ENCODE data around the gene GFRA4. TPM values are rescaled to one million over a fixed set of nuclear protein-coding genes. Genes with fewer than 3 reads are reported as not detected.

The GFRA4 gene
- total and polyA plus RNA-seq, 2 experiments from 2014 or later = not detected

DNA sequence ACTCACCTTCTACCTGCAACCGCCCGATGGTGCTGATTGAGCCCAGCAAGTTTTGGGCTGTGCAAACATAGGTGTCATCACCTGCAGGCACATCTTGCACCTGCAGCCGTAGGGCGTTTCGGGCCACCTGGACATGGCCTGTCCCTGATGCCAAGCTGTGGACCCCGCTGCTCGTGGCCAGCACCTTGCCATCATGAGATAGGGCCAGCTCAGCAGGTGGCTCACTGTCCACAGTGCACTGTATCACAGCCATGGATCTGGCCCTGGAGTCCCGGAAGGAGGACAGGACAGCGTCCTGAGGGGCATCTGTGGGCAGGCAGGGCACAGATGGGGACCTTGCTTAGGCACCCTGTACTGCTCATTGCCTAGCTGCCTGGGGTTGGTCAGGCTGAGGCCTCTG lies 28.7 kb upstream of the GFRA4 start:
- H3K9me3 ChIP-seq (ENCODE audit: low read depth) = peaks cover 4% of the 10 kb centered on the region
- H3K27me3 ChIP-seq = no peaks in the 10 kb centered on the region
- H3K4me1 ChIP-seq (ENCODE audit: low read depth) = no peaks in the 10 kb centered on the region
- DNase-seq (ENCODE audit: low read depth in 1 of 2, low spot score in 1 of 2) = no peak
- H3K36me3 ChIP-seq = no peaks in the 10 kb centered on the region
- no peak overlapping the region for H3K4me3 ChIP-seq
- TF ChIP-seq, protein P1, sequence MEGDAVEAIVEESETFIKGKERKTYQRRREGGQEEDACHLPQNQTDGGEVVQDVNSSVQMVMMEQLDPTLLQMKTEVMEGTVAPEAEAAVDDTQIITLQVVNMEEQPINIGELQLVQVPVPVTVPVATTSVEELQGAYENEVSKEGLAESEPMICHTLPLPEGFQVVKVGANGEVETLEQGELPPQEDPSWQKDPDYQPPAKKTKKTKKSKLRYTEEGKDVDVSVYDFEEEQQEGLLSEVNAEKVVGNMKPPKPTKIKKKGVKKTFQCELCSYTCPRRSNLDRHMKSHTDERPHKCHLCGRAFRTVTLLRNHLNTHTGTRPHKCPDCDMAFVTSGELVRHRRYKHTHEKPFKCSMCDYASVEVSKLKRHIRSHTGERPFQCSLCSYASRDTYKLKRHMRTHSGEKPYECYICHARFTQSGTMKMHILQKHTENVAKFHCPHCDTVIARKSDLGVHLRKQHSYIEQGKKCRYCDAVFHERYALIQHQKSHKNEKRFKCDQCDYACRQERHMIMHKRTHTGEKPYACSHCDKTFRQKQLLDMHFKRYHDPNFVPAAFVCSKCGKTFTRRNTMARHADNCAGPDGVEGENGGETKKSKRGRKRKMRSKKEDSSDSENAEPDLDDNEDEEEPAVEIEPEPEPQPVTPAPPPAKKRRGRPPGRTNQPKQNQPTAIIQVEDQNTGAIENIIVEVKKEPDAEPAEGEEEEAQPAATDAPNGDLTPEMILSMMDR (IDR thresholded peaks at IDR 0.05; ENCODE audit: low read depth, low read length) = no peak
- no peak overlapping the region for H3K27ac ChIP-seq

DNA sequence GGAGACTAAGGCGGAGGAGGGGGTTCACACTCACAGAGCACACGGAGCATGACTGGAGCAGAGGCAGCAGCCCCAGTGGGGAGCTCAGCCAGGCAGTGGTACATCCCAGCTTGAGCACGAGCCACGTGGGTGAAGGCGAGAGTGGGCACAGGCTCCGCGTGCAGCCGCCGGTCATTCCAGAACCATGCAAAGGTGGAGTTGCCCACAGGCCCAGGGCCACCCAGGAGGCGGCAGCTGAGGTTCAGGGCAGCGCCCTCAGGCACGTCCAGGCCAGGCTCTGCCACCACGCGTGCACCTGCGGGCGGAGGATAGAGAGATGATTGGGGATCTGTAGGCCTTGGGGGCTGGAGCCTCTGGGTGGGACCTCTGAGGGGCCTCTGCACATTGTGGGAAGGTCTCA lies 28.1 kb upstream of the GFRA4 start:
- Histone ChIP-seq H3K27ac (no peak overlapping the region), H3K27me3 (peaks cover 3% of the 10 kb centered on the region), H3K36me3 (no peaks in the 10 kb centered on the region), H3K4me1 (ENCODE audit: low read depth) (no peaks in the 10 kb centered on the region), H3K4me3 (no peak overlapping the region), H3K9me3 (ENCODE audit: low read depth) (peaks cover 2% of the 10 kb centered on the region)
- no peak for DNase-seq (ENCODE audit: low read depth in 1 of 2, low spot score in 1 of 2)
- TF ChIP-seq, protein P1 (IDR thresholded peaks at IDR 0.05; ENCODE audit: low read depth, low read length) = no peak

DNA sequence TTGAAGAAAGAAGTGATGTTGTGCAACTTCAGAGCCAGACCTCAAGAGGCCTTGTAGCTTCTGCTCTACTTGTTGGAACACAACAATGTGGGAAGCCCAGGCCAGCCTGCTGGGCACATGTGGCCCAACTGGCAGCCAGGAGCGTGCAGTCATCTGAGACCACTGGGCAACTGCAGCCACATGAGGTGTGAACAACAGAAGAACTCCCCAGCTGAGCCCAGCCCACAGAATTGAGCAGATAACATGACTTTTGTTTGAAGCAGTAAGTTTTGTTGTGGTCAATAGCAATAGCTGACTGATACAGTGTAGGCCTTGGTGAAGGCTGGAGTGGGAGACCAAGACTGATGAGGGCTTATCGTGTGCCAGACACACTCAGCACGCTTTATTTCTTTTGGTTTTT lies 27.2 kb upstream of the GFRA4 start:
- DNase-seq (ENCODE audit: low read depth in 1 of 2, low spot score in 1 of 2) = no peak
- Histone ChIP-seq H3K36me3 (no peaks in the 10 kb centered on the region), H3K4me3 (no peak overlapping the region), H3K9me3 (ENCODE audit: low read depth) (no peaks in the 10 kb centered on the region), H3K4me1 (ENCODE audit: low read depth) (no peaks in the 10 kb centered on the region), H3K27ac (no peak overlapping the region), H3K27me3 (peaks cover 3% of the 10 kb centered on the region)
- TF ChIP-seq, protein P1 (IDR thresholded peaks at IDR 0.05; ENCODE audit: low read depth, low read length) = no peak

DNA sequence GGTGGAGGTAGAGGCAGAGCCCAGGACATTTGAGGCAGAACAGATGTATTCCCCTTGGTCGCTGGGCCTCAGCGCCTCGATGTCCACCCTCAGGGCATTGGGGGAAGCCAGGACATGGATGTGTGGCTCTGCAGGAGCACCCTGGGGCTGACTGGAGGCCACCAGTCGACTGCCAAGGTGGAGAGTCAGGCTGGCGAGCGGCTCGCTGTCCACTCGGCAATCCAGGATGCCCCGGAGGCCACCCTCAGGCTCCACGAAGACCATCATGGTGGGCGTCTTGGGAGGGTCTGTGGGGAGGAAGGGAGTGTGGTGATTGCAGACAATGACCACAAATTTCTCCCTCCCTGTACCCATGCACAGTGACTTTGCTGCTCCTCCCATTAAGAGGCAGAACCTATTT lies 26.8 kb upstream of the GFRA4 start:
- no peaks in the 10 kb centered on the region for H3K36me3 ChIP-seq
- no peak overlapping the region for H3K4me3 ChIP-seq
- H3K9me3 ChIP-seq (ENCODE audit: low read depth) = no peaks in the 10 kb centered on the region
- no peak for DNase-seq (ENCODE audit: low read depth in 1 of 2, low spot score in 1 of 2)
- TF ChIP-seq, protein P1 (IDR thresholded peaks at IDR 0.05; ENCODE audit: low read depth, low read length) = no peak
- no peaks in the 10 kb centered on the region for H3K4me1 ChIP-seq (ENCODE audit: low read depth)
- H3K27ac ChIP-seq = no peak overlapping the region
- peaks cover 6% of the 10 kb centered on the region for H3K27me3 ChIP-seq

DNA sequence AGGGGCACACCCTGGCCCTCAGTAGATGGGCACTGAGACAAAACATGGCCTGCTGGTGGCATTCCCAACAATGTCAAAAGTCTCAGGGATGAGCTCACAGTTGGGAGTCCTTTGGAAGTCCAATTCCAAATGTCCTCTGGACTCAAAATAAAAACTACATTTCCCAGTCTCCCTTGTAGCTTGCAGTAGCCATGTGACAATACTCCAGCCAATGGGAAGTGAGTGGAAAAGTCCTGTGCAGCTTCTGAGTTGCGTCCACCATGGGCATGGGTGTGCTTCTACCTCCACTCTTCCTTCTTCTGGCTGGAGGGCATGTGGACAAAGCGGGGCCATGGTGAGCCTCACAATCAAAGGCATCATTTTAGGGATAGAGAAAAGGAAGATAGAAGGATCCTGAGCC lies 24.5 kb upstream of the GFRA4 start:
- DNase-seq (ENCODE audit: low read depth in 1 of 2, low spot score in 1 of 2) = peak in 1 of 2 donors; percentile 76
- Histone ChIP-seq H3K4me3 (no peak overlapping the region), H3K9me3 (ENCODE audit: low read depth) (no peaks in the 10 kb centered on the region), H3K27me3 (peaks cover 11% of the 10 kb centered on the region), H3K36me3 (no peaks in the 10 kb centered on the region), H3K4me1 (ENCODE audit: low read depth) (no peaks in the 10 kb centered on the region), H3K27ac (no peak overlapping the region)
- TF ChIP-seq, protein P1 (IDR thresholded peaks at IDR 0.05; ENCODE audit: low read depth, low read length) = no peak

DNA sequence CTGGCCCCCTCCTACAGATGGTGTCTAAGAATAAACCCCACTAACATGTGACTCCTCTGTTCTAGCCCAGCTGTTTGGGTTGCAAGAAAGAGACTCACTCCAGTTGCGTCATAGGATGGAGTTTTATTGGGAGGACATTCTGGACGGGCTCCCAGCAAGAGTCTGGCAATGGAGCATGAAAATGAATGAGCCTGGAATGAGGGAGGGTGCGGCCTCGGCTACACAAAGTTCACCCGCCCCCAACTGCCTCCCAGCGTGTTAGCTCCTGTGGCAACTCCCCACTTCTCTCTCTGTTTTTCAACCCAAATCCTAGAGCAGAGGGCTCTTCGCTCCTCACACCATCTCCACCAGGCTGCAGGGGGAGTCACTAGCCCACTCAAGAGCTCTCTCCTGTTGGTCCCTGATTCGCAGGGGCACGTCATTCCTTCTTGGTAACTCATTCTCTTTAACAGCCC lies 23.7 kb upstream of the GFRA4 start:
- Histone ChIP-seq H3K27me3 (peaks cover 19% of the 10 kb centered on the region), H3K4me3 (no peak overlapping the region), H3K9me3 (ENCODE audit: low read depth) (no peaks in the 10 kb centered on the region), H3K36me3 (no peaks in the 10 kb centered on the region), H3K4me1 (ENCODE audit: low read depth) (no peaks in the 10 kb centered on the region), H3K27ac (no peak overlapping the region)
- TF ChIP-seq, protein P1 (IDR thresholded peaks at IDR 0.05; ENCODE audit: low read depth, low read length) = peak; percentile 8
- peak in 1 of 2 donors; percentile 95 for DNase-seq (ENCODE audit: low read depth in 1 of 2, low spot score in 1 of 2)

All from cardiac muscle cell (in vitro differentiated cells and primary cell).